ENCODE data around the gene ATXN7L3B.
A peak's percentile ranks its signal among the peaks of the same experiment; 100 is the strongest.
"Not testable (repeated sequence)": the region's sequence is repeated elsewhere in the genome, so short reads cannot be mapped to it uniquely, and the experiment has no call there.

ATXN7L3B gene

GRCh38 chr12:74537707-74538385 lies at the start of gene ATXN7L3B:
Gene ATXN7L3B (plus strand): TSS chr12:74537835. CDS start chr12:74538113, 278 bp downstream.
- peak; percentile 93 for DNase-seq

- DNase-seq, result no peak
These were observed 49.5 kb upstream of the ATXN7L3B start for GRCh38 chr12:74488134-74488533.

- no peak for DNase-seq
These were observed 48.1 kb upstream of the ATXN7L3B start for GRCh38 chr12:74489543-74489942.

GRCh38 chr12:74490390-74491064 lies 47.1 kb upstream of the ATXN7L3B start:
- no peak for DNase-seq

- DNase-seq, result no peak
These were observed 46.3 kb upstream of the ATXN7L3B start for GRCh38 chr12:74491374-74491773.

- no peak for DNase-seq
These were observed 38.4 kb upstream of the ATXN7L3B start for GRCh38 chr12:74499192-74499591.

GRCh38 chr12:74508873-74509657 lies 28.6 kb upstream of the ATXN7L3B start:
- DNase-seq, result not testable (repeated sequence)

- DNase-seq, result no peak
These were observed 27.7 kb upstream of the ATXN7L3B start for GRCh38 chr12:74509886-74510285.

- DNase-seq, result no peak
These were observed 23.4 kb upstream of the ATXN7L3B start for GRCh38 chr12:74514098-74514872.

GRCh38 chr12:74515849-74516248 lies 21.8 kb upstream of the ATXN7L3B start:
- DNase-seq, result no peak

GRCh38 chr12:74526535-74526934 lies 11.1 kb upstream of the ATXN7L3B start:
- DNase-seq, result no peak

- DNase-seq, result no peak
These were observed 10.1 kb upstream of the ATXN7L3B start for GRCh38 chr12:74527491-74527890.

- no peak for DNase-seq
These were observed 7.0 kb upstream of the ATXN7L3B start for GRCh38 chr12:74530676-74531075.

- no peak for DNase-seq
These were observed 2.1 kb upstream of the ATXN7L3B start for GRCh38 chr12:74535536-74535935.

GRCh38 chr12:74537126-74537706 lies 419 bp upstream of the ATXN7L3B start:
- DNase-seq, result no peak

- DNase-seq, result peak in 1 of 2 experiments; percentile 24
These were observed 1.0 kb downstream of the ATXN7L3B start for GRCh38 chr12:74538491-74539258.

GRCh38 chr12:74539261-74539660 lies 1.6 kb downstream of the ATXN7L3B start:
- DNase-seq, result no peak

GRCh38 chr12:74539765-74540526 lies 2.3 kb downstream of the ATXN7L3B start:
- no peak for DNase-seq

- no peak for DNase-seq
These were observed 3.4 kb downstream of the ATXN7L3B start for GRCh38 chr12:74541074-74541473.

GRCh38 chr12:74547249-74547648 lies 9.6 kb downstream of the ATXN7L3B start:
- no peak for DNase-seq

- DNase-seq, result no peak
These were observed 13.7 kb downstream of the ATXN7L3B start for GRCh38 chr12:74551291-74551690.
